ENCODE measurements around the gene MYBBP1A. TPM values are rescaled to one million over a fixed set of nuclear protein-coding genes. Genes with fewer than 3 reads are reported as not detected.

Gene MYBBP1A
- total RNA-seq, 1 experiment from 2014 or later: 163 TPM

DNA sequence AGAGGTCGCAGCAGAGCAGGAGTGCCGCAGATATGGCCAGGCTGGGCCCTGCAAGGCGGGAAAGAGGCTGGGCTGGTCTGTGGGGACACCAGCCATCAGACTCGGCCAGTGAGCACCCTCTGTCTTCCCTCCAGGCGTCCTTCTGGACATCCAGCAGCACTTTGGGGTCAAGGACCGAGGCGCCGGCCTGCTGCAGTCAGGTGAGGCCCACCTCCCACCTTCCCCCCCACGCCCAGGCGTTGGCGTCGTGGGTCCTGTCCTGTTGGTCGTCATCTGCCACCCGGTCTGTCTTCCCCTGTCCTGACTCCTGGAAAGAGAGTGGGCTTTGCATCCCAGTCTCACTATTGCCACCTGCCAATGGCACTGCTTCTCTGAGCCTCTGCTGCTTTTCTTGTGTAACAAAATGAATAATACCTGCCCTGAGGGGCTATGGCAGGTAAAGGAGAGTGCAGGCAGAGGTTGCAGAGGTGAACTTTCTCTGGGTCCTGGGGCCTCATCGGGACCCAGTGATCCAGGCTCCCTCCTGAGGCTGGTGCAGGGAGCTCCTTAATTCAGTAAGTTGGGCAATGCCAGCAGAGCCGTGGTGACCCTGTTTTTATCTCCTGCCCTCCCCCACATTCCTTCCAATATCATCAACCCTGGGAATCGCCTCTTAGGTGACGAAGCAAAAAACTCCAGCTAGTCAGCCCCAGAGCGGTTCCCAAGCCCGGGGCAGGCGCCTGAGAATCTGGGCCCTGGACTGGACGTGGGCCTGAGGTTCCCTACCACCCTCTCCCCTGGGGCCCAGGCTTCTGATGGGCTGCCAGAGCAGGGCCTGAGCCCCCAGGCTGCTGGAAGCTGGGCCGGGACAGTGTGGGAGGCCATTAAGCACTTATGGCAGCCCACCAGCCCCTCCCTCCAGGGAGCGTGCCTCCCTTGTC, 41.8 kb downstream of the MYBBP1A start:
- no peak overlapping the region for H3K27ac Mint-ChIP-seq

More for the DNA sequence above, 41.8 kb downstream of the MYBBP1A start:
- Mint-ChIP-seq H3K36me3 (no peaks in the 10 kb centered on the region), H3K4me3 (no peak overlapping the region), H3K27me3 (ENCODE audit: low read depth) (peaks cover 21% of the 10 kb centered on the region), H3K4me1 (peaks cover 7% of the 10 kb centered on the region), H3K9me3 (no peaks in the 10 kb centered on the region)
- POLR2A ChIA-PET: interaction anchor here (0.9 to 1.6 kb wide), 2 partner anchors 14 to 23 kb away, joined by 3 read pairs; no protein-coding TSS in a partner anchor
- no peak for DNase-seq (ENCODE audit: low spot score)
- TF ChIP-seq TCF7 (CRISPR knock-in tag; IDR thresholded peaks at IDR 0.05; ENCODE audit: low read depth): no peak
- no peak for TF ChIP-seq ZNF121 (CRISPR knock-in tag; IDR thresholded peaks at IDR 0.05)
- no peak for TF ChIP-seq TEAD4 (CRISPR knock-in tag; IDR thresholded peaks at IDR 0.05)
- TF ChIP-seq, protein P1, sequence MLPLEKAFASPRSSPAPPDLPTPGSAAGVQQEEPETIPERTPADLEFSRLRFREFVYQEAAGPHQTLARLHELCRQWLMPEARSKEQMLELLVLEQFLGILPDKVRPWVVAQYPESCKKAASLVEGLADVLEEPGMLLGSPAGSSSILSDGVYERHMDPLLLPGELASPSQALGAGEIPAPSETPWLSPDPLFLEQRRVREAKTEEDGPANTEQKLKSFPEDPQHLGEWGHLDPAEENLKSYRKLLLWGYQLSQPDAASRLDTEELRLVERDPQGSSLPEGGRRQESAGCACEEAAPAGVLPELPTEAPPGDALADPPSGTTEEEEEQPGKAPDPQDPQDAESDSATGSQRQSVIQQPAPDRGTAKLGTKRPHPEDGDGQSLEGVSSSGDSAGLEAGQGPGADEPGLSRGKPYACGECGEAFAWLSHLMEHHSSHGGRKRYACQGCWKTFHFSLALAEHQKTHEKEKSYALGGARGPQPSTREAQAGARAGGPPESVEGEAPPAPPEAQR (CRISPR knock-in tag; IDR thresholded peaks at IDR 0.05): no peak
- no peak for TF ChIP-seq ZNF425 (CRISPR knock-in tag; conservative IDR thresholded peaks at IDR 0.05)
- TF ChIP-seq, protein P2, sequence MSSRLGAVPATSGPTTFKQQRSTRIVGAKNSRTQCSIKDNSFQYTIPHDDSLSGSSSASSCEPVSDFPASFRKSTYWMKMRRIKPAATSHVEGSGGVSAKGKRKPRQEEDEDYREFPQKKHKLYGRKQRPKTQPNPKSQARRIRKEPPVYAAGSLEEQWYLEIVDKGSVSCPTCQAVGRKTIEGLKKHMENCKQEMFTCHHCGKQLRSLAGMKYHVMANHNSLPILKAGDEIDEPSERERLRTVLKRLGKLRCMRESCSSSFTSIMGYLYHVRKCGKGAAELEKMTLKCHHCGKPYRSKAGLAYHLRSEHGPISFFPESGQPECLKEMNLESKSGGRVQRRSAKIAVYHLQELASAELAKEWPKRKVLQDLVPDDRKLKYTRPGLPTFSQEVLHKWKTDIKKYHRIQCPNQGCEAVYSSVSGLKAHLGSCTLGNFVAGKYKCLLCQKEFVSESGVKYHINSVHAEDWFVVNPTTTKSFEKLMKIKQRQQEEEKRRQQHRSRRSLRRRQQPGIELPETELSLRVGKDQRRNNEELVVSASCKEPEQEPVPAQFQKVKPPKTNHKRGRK (CRISPR knock-in tag; IDR thresholded peaks at IDR 0.05; ENCODE audit: borderline replicate concordance): no peak
- no peak for TF ChIP-seq E2F1 (CRISPR knock-in tag; IDR thresholded peaks at IDR 0.05)
- TF ChIP-seq, protein P3, sequence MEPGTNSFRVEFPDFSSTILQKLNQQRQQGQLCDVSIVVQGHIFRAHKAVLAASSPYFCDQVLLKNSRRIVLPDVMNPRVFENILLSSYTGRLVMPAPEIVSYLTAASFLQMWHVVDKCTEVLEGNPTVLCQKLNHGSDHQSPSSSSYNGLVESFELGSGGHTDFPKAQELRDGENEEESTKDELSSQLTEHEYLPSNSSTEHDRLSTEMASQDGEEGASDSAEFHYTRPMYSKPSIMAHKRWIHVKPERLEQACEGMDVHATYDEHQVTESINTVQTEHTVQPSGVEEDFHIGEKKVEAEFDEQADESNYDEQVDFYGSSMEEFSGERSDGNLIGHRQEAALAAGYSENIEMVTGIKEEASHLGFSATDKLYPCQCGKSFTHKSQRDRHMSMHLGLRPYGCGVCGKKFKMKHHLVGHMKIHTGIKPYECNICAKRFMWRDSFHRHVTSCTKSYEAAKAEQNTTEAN (CRISPR knock-in tag; IDR thresholded peaks at IDR 0.05): no peak
- no peak for TF ChIP-seq RORB (CRISPR knock-in tag; IDR thresholded peaks at IDR 0.05)
- CTCF ChIA-PET: interaction anchor here (0.8 to 1.1 kb wide), 4 partner anchors 9 to 314 kb away, joined by 3 to 5 read pairs (median 4); no protein-coding TSS in a partner anchor
- no peak; the same call in 1 of the 2 replicates for ATAC-seq
